HG02973 (cell line): ENCODE results near the gene FHIT.
A peak's percentile ranks its signal among the peaks of the same experiment; 100 is the strongest.

Experiments
- ATAC-seq: cut with Tn5 transposase; IDR thresholded peaks from one replicate; pipeline ENCODE4 v1.9.1; 2021; ENCODE audit warnings: moderate library complexity; ENCODE audit not compliant: unreplicated experiment

FHIT gene

DNA sequence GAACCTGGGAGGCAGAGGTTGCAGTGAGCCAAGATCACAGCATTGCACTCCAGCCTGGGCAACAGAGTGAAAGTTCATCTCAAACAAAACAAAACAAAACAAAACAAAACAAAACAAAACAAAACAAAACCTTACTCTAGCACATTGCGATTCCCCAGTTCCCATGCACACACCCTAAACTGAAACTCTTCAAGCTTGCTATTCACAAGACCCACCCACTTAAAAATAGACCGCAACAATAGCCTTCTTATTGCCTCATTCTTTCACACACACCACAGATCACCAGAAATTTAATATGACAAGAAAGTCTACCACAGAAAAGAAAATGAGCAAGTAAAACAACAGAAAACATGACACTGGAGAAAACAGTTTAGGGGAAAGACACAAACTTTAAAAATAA lies 598.4 kb downstream of the FHIT start:
- peak; percentile 78 for ATAC-seq

DNA sequence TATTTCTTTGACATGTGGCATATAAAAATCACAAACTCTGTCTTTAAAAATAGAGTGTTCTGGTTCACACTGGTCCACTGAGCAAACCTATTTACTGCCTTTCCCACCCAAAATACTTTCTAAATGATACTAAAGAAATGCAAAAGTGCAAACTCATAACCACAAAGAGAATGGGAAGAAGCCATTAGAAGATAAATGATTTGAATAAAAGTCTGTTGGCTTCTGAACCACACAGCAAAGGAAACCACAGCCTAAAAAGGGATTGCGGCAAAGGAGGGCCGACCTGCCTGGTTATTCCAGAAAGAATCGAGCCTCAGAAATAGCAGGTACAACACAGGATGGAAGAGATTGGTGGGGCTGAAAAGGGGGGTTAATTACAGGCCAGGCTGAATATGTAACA lies 599.5 kb downstream of the FHIT start:
- no peak for ATAC-seq

DNA sequence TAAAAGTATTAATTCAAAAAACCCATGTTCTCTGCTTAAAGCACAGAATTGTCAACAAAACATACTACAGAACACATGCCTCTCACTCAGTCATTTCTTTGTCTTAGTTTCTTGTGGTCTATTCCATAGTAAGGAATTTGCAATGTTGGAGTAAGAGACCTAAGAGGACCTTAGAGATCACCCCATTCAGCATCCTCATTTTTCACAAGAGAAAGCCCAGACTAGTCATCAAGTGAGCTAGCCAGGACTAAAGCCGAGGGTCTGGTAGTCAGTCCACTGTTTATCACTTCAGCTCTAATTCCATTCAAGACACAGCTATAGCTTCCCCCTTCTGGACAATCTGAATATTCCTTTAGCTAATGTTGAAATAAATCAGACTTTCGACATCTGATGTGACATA lies 601.1 kb downstream of the FHIT start:
- no peak for ATAC-seq

DNA sequence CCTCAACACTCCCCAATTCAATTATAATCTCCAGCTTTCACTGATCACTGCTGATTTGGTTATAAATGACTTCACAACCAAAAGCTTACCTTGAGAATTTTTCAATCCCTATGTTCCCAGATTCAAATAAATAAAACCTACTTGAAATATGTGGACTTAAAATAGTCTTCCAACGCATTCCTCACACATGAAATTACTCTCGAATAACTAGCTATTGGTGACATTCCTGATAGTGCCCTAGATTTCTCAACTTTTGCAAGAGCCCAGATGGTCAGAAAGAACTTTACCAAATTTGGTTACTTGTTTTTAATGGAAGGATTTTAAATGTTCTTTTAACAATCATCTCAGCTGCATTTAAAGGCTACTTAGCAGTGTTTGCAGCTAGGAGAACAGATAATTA lies 605.5 kb downstream of the FHIT start:
- ATAC-seq, result no peak

GRCh38 chr3:60643831-60644230 lies 607.4 kb downstream of the FHIT start:
- no peak for ATAC-seq

- ATAC-seq, result no peak
Measured at GRCh38 chr3:60641354-60641753, 609.9 kb downstream of the FHIT start.

- no peak for ATAC-seq
Measured at GRCh38 chr3:60636846-60637245, 614.4 kb downstream of the FHIT start.

DNA sequence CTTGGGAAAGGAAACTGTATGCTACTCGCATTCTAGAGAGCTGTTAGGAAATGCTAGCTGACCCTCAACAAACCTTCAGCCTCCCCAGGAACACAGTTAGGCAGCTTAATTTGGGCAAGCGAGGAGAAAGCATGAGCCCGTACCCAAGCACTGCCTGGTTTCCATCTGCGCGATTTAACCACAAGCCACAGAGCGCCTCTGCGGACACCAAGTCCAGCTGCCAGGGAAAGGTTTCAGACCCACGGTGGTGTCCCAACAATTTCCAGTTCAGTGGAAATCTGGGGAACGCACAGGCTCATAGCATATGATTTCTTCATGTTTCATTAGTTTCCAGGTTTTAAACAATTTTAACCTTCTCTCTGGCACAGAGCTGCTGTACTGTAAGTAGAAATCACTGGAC lies 617.6 kb downstream of the FHIT start:
- ATAC-seq, result no peak

GRCh38 chr3:60631509-60631908 lies 619.7 kb downstream of the FHIT start:
- no peak for ATAC-seq

DNA sequence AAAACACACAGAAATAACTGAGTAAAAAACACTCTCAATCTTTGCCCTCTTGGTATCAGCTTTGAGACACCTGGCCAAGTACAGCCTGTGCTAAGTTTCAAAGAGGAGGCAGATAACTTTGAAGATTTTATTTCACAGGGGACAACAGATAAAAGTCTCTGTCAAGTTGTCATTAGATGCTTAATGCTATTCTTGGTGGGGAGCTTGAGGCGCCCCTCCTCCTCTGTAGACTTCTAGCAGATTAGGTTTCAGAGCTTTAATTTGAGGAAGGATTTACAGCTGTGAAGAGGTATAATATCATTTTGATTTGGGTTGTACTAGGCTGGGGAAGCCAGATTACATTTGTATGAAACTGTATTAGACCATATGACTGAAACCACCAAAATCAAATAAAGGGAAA lies 620.3 kb downstream of the FHIT start:
- no peak for ATAC-seq

GRCh38 chr3:60629816-60630215 lies 621.4 kb downstream of the FHIT start:
- ATAC-seq, result no peak

DNA sequence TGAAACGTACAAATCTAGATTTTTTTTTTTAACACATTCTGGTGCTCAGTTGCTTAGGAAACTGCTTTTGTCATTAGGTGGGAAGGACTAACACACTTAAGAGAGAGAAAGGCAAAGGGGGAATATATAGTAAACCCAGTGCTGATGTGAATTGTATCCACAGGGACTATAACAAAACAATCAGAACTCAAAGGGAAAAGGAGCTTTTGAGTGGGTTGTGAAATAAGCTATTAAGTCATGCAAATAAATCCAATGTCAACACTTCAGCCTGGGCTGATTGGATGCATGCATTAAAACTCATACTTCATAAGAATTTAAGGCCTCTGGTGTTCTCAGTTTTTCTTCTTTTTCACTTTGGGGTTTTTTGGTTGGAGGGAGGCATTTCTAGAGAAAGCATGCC lies 628.9 kb downstream of the FHIT start:
- no peak for ATAC-seq

DNA sequence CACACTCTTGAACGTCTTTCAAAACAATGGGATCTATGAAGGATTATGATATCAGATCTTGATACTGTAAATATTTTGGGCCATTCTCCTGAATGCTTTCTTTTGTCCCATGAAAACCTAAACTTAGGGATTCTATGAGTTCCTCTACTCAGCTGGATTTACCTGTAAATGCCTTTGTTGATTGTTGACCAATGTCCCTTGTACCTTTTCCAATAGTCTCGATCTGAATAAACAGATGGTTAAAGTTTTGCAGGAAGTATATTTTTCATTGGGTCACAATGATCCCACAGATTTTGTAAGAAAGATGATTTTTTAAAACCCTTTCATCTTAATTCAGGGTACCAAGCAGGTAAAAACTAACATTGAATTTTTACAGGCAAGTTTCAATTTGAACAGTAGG lies 634.1 kb downstream of the FHIT start:
- no peak for ATAC-seq

- no peak for ATAC-seq
Measured at GRCh38 chr3:60613769-60614303, 637.4 kb downstream of the FHIT start.

- no peak for ATAC-seq
Measured at GRCh38 chr3:60610441-60611112, 640.7 kb downstream of the FHIT start.

DNA sequence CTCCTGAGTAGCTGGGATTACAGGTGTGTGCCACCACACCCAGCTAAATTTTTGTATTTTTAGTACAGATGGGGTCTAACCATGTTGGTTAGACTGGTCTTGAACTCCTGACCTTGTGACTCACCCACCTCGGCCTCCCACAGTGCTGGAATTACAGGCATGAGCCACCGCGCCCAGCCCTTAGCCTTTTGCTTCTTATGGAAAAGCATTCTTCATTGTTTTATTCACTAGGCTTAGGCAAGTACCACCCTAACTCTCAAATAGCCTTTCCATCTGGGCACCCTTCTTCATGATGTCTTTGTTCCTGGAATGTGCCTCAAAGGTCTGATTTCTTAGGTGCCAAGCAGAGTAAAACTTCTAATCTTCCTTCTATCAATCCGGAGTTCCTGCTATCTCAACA lies 641.8 kb downstream of the FHIT start:
- ATAC-seq, result no peak

- no peak for ATAC-seq
Measured at GRCh38 chr3:60603860-60604259, 647.4 kb downstream of the FHIT start.

DNA sequence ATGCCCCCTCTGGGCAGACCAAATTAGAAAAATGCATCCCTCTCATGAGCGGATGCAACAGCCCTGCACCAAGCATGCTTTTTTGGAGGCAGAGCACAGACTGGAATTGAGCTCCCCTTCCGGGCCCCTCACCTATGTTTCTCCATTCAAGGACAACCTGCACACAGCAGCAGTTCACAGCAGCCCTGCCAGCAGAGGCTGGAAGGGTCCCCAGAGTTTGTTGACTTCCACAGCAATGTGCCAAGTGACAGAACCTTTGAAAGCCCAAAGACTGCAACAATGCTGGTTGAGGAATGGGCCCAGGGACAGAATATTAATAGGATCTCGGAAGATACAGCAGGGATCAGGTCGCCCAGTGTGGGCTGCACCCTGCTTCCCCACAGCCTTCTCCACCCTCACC lies 650.4 kb downstream of the FHIT start:
- no peak for ATAC-seq

GRCh38 chr3:60599586-60599985 lies 651.7 kb downstream of the FHIT start:
- ATAC-seq, result no peak

DNA sequence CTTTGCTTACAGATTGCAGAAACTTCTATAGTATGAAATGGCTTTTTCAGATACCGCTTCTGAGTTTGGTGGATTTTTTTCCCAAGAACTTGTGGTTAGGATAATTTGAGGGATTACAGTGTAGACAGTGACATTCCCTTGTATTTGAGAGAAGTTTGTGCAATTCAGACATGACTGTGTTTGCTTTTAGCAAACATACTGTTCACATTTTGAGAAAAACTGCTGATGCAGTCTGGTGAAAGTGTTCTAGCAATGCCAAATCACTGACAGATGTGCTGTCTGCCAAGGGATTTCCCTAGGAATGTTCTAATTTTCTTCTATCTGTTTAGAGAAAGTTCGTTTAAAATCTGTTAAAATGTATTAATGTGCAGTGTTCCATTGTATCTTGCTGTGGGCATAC lies 652.6 kb downstream of the FHIT start:
- no peak for ATAC-seq

- ATAC-seq, result no peak
Measured at GRCh38 chr3:60594025-60594424, 657.2 kb downstream of the FHIT start.

DNA sequence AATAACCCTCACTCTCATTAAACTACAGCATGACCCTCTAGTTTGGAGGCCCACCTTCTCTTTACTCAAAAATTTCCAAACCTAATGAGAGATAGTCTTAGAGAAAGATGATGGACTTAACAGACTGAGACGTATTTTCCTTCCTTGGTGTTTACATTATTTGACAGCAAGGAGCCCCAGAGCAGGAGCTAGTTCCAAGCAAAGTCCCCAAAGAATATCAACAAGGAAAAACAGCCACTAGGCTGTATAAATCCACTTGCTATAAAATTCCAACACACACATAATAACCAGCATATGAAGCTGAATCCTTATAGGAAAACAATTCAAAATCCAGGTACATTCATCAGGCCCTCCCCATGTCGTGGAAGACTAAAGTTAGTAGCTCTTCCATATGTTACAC lies 660.0 kb downstream of the FHIT start:
- ATAC-seq, result no peak

DNA sequence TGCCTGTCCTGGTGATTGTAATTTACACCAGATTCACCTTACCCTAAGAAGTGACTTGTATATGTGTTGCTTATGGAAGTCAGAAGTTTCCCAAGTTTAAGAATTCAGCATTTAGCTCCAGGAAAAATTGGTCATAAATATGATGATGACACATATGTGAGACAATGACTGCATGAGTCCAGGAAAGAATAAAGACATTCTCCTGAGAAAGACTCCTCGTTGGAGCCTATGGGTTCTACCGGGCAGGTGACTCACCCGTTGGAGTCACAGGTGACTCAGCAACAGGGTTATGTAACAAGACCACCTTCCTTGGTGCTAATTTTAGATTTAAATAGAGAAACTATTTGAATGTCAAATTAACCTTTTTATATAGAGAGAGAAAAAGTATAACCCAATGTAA lies 662.4 kb downstream of the FHIT start:
- ATAC-seq, result no peak
